GM18498 (cell line): ENCODE results near the gene CELSR3.

Experiments
- ATAC-seq: cut with Tn5 transposase; IDR thresholded peaks from one replicate; pipeline ENCODE4 v1.9.1; 2021; ENCODE audit warnings: mild to moderate bottlenecking, moderate library complexity; ENCODE audit not compliant: unreplicated experiment

Gene CELSR3, protein sequence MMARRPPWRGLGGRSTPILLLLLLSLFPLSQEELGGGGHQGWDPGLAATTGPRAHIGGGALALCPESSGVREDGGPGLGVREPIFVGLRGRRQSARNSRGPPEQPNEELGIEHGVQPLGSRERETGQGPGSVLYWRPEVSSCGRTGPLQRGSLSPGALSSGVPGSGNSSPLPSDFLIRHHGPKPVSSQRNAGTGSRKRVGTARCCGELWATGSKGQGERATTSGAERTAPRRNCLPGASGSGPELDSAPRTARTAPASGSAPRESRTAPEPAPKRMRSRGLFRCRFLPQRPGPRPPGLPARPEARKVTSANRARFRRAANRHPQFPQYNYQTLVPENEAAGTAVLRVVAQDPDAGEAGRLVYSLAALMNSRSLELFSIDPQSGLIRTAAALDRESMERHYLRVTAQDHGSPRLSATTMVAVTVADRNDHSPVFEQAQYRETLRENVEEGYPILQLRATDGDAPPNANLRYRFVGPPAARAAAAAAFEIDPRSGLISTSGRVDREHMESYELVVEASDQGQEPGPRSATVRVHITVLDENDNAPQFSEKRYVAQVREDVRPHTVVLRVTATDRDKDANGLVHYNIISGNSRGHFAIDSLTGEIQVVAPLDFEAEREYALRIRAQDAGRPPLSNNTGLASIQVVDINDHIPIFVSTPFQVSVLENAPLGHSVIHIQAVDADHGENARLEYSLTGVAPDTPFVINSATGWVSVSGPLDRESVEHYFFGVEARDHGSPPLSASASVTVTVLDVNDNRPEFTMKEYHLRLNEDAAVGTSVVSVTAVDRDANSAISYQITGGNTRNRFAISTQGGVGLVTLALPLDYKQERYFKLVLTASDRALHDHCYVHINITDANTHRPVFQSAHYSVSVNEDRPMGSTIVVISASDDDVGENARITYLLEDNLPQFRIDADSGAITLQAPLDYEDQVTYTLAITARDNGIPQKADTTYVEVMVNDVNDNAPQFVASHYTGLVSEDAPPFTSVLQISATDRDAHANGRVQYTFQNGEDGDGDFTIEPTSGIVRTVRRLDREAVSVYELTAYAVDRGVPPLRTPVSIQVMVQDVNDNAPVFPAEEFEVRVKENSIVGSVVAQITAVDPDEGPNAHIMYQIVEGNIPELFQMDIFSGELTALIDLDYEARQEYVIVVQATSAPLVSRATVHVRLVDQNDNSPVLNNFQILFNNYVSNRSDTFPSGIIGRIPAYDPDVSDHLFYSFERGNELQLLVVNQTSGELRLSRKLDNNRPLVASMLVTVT (N-terminal part only)

DNA sequence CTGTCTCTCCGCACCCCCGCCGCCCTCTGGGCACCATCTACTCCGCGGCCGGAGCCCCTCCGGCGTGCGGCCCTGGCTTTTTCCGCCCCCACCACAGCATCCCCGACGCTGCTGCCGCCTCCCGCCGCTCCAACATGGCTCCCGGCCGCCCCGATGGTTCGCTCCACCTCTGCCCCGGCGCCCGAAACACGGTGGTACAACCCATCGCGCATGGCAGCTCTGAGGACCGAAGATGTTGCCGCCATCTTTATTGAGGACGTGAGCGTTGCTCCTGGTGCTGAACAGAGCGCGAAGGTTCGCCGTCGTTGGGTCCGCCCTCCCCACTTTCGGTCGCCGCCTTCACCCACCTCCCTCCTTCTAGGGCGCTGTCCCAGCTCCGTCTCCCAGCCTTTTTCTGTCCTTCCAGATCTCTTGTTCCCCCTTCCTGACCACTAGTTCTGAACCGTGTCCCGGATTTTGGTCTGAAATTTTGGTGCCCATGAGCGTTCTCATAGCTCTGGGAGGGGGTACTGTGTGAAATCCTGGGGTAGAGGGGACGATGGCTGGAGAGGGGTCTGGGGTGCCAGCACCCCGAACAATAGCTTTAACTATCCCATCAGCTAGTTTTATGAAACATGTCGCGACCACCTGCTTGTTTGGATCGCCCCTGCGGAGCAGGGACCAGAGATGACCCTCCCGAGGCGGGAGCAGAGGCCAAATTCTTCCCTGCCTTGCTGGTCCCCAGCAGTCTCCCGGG, at the start of gene CELSR3:
Gene CELSR3 (minus strand): TSS at position 134 of the 736 bp plus-strand sequence. CDS start 252 bp downstream, outside the sequence.
- ATAC-seq = no peak

DNA sequence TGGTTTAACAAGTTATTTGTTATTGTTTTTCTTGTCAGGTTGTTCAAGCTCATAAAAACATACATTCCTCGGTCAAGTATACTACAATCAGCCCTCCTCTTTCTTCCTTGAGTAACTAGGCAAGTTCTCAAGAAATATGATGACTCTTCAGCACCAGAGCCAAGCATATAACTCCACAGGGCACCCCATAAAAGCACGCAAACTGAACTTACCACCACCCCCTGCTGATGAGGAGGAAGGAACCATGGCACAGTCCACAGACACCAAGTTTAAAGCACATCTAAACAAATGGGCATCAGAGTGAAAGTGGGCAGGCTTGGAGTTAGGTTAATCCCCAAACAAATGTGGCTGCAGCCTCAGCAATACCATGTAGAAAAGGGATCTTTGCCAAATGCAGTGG, 49.0 kb upstream of the CELSR3 start:
- ATAC-seq = no peak

DNA sequence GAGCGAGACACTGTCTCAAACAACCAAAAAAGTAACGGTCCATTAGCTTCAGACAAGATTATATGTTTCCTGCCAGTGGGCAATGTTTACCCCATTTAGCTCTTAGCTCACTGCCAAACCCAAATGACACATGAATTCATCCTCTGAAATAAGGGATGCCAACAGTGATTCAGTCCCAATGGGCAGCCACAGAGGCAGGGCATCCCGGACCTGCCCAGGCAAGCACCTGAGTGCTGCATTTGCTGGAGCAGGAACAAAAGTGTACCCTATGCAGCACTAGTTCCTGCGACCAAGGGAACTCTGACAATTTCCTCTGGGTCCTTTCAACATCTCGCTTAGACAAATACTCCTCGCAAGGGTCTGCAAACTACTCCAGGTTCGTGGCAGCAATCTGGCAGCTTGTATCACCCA, 46.4 kb upstream of the CELSR3 start:
- no peak for ATAC-seq

DNA sequence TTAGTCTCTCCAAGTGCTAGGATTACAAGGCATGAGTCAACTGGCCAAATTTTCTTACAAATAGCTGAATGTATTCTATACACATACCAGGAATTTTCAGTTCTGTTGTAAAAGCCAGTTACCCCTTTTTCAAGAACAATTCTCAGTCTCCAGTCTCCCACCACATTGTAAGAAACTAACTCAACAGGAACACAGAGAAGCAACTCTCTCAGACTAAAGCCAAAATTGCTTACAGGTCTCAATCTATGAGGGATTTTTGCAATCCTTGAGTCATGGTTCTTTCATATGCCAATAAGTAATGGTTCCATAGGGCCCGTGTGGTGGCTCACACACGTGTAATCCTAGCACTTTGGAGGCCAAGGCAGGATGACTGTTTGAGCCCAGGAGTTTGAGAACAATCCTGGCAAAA, 45.8 kb upstream of the CELSR3 start:
- ATAC-seq = no peak

DNA sequence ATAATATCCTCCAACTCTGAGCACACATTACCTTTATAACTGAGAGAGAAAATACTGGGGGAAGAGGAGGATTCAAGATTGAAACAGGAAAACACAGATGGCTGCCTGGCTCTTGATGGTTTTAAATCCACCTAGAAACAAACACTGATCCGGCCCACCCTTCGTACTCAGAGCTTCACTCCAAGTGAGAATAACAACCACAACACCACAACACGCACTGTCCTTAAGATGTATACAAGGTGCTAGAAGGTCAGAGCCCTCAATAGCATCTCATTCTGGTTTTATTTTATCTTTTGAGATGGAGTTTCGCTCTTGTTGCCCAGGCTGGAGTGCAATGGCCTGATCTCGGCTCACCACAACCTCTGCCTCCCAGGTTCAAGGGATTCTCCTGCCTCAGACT, 44.5 kb upstream of the CELSR3 start:
- no peak for ATAC-seq

DNA sequence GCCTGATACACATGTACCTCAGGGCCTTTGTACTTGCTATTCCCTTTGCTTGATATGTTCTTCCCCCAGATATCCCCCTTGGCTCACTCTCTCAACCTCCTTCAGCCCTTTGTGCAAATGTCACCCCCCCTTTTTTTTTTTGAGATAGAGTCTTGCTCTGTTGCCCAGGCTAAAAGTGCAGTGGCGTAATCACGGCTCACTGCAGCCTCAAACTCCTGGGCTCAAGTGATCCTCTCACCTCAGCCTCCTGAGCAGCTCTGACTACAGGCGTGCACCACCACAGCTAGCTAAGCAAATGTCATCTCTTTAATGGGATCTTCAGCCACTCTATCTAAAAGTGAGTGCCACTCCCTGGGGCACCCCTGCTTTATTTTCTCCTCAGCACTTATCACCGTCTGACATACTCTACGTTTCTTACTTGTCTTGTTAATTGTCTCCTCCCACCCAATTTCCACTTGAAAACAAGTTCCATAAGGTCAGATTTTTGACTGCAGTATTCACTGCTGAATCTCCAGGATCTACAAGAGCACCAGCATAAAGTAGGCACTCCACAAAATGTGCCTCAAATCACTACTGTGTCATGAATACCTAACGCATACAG, 39.7 kb upstream of the CELSR3 start:
- ATAC-seq = no peak

DNA sequence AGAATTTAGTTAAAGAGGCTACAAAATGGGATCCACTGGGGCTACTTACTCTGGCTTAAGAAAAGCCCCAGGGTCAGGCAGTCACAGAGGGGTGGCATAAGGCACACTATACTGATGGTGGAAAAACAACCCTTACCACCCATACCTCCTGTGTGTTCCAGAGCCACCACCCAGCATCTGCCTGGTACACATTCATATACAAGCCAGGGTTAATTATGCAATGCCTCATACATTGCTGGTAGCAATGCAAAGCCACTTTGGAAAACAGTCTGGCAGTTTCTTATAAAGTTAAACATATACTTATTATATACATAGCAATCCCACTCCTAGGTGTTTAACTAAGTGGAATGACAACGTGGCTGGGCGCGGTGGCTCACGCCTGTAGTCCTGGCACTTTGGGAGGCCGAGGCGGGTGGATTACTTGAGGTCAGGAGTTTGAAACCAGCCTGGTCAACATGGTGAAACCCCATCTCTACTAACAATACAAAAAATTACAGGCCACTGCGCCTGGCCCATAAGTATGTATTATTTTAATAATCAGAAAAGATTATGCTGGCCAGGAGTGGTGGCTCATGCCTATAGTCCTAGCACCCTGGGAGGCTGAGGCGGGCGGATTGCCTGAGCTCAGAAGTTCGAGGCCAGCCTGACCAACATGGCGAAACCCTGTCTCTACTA, 38.2 kb upstream of the CELSR3 start:
- ATAC-seq = no peak

DNA sequence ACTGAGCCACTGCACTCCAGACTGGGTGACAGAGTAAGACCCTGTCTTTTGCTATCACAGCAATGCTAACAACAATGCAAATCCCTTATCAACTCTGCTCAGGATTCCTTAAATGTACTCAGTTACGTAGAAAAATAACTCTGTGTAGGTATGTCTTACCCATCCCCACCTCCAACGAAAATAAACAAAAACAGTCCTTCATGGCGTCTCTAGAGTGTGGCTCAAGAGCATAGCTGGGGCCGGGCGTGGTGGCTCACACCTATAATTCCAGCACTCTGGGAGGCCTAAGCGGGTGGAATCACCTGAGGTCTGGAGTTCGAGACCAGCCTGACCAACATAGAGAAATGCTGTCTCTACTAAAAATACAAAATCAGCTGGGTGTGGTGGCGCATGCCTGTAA, 36.2 kb upstream of the CELSR3 start:
- ATAC-seq = no peak

DNA sequence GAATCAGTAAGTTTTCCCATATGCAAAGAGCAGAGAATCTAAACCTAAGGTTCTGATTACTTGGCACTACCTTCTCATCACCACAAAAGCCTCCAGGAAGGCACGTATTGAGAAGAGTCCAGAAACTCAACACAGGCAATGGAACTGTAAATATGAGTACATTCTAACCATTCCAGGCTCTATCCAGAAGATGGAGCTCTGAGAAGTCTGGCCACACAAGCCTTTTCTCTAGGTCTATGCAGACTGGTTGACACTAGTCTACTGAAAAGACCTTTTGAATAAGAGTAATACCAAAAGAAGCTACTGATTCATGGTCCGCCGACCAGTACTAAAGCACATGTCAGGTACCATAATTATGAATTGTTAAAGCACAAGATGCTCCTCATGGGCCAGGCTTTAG, 35.3 kb upstream of the CELSR3 start:
- ATAC-seq = no peak

DNA sequence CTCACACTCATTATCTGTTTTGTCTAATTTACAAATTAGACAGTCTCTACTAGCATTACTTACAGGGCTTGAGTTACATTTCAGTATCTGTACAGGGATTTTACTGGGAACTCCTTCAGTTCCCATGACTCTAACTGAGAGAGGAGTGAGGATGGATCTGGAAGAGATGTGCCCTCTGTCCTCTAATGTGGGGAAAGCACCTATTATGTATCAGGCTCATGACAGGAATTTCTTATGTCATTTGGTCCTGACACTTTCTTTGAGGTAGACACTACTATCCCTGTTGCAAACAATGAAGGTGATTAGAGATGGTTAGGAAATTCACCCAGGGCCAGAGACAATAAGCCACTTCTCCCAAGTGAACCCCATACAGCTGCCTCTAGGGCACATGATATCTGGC, 33.9 kb upstream of the CELSR3 start:
- no peak for ATAC-seq

DNA sequence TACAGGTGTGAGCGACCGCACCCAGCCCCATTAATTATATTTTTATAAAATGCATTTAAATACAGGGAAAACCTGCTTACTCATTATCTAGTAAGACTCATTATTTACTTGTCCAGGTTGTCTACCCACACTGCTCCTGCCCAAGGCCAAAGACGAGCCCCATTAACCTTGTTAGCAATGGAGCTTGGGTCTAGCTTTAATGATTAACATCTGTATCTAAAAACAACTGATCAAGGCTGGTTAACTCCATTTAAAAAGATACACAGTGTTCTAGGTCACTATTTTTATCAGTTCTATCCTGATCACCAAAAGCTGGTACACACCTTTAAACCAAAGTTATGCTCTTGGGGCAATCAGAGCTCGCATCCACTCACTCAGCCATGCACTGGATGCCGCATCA, 33.5 kb upstream of the CELSR3 start:
- ATAC-seq = no peak

DNA sequence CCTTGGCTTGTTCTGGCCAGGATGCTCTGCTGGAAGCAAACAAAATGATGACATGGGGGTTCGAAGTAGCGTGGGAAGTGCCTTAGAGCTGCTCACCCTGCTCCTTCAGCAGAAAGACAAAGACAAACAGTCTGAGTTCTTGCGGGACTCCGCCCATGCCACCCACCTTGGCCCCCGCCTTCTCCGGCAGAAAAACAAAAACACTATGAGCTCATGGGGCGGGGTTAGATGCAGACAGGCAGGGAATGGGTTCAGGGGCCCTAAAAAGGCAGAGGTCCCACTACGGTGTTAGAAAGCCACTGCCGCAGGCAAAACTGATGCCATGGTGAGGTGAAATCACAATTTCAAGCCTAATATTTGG, 32.7 kb upstream of the CELSR3 start:
- ATAC-seq = no peak

DNA sequence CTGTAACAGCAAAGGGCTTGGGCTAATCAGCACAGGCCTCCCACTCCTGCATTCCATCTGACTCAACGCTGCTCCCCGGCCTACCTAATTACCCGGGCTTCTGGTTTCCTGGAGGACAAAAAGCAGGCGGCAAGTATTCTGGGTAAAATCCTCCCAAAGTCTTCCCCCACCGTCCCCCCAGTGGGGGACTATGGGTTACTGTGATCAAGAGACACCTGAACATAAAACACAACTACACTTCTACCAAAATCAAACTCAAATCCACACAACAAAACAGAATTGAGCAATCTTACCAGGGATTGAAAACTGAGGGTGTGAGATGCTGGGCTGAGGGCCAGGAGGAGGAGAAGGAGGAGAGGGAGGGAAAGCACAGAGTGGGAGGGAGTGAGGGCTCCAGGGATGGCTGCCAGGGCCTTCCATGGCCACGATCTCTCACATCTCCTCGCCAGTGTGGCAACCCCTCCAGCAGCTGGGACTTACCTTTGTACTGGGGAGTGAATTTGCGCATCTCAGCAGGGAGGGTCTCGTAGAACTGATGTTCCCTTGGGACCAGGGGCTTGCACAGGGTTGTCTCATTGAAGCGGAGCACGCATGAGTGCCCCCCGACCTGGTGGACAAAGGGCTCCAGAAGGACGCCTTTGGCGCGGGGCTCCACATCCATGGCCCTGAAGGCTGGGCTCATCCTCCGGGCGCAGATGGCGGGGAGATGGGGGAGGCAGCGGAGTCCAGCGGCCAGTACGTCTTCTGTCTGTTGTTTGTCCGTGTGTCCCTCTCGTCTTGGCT, 32.1 kb upstream of the CELSR3 start:
- no peak for ATAC-seq

DNA sequence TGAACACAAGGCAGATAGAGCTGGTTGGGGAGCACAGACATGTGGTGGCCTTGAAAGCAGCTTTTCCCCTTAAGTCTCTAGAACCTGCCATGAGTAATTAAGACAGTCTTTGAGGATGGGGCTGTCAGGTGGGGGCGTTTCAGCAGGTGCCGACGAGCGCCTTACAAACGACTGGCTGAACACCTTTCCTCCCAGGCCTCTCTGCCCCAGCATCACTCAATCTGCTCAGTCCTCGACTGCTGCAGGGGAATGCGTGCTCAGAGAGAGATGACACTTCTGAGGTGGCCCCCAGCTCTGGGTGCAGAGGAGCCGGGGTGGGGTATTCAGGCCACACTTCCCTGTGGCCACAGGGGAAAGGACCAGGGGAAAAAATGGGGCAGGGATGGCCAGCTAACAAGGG, 31.1 kb upstream of the CELSR3 start:
- no peak for ATAC-seq

DNA sequence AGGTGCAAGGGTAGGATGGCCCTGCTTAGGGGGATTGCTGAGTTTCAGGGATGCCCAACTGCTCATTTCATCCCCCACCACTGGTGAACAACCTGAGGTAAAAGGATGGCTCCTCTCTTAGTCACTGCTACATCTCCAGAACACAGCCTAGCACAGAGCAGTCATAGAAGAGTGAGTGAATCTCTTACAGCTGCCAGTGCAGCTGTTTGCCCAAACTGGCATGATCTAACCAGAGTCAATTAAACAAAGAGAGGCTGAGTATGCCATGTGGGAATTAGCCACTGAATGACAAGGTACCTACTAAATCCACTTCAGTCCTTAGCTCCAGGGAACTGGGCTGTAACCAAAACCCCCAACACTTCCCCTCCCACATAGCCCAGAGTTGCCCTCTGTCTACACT, 29.9 kb upstream of the CELSR3 start:
- no peak for ATAC-seq

DNA sequence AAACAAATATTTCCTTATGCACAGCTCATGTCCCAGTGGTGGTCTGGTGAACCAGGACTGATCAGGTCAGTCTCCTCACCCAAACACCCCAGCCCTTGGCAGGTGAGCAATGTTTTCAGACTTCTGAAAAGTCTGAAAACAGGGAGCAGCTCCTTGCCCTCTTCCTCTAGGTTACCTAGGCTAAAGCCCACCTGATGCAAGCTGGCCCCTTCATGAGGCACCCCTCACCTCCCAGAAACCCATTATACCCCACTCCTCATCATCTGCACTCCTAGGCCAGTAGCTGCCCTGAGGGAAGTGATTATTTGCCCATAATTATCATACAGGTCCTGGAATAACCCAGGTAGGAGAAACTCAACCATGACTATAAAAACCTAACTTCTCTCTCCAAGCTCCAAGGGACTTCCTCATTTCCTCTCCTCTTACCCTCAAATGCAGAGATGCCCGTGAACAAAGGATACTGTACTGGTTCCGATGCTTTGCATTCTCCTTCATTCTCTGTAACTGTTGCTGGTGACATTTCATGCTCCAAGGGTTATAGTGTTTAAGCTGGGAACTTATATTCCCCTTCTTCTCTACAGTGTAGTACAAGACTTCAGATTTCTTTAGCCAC, 28.3 kb upstream of the CELSR3 start:
- no peak for ATAC-seq

DNA sequence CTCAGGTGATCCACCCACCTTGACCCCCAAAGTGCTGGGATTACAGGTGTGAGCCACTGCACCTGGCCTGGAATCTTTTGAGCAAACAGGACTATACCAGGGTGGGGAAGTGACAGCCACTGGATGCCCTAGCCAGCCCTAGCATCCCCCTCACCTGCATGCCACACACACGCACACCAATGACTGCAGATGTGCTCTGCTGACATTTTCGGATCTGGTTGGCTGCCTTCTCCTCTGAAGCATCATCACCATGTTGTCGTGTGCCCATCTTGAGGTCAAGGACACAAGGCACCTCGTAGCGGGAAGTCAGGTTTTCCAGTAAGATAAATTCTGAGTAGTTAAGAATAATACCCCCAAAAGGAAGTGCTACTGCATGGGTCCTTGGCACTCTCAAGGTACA, 26.7 kb upstream of the CELSR3 start:
- no peak for ATAC-seq

DNA sequence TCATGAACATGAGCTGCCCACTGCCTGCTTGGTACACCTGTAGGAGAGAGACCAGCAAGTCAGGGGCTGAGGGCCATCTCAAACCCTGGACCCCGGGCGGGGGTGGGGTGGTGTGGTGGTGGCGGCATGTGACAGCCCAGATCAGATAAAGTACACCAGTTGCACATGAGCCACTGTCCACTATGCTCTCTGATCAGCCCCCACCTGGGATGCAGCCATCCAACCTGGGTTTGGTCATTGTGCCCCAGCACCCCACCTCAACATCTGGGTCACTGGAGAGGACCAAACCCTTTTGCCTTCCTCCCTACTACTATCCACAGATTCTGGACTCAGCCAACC, 26.0 kb upstream of the CELSR3 start:
- no peak for ATAC-seq
